ENCODE results near the gene IFNGR2. TPM values are rescaled to one million over a fixed set of nuclear protein-coding genes. Genes with fewer than 3 reads are reported as not detected.
"Not testable (repeated sequence)": the region's sequence is repeated elsewhere in the genome, so short reads cannot be mapped to it uniquely, and the experiment has no call there.

Gene IFNGR2
- total RNA-seq, 1 donor from 2014 or later, result 85.6 TPM

GRCh38 chr21:33433425-33434114 is 30.4 kb downstream of the IFNGR2 start:
- DNase-seq (ENCODE audit: extremely low read depth, low read depth, low spot score), result no peak

GRCh38 chr21:33434770-33435360 is 31.7 kb downstream of the IFNGR2 start:
- DNase-seq (ENCODE audit: extremely low read depth, low read depth, low spot score), result peak; percentile 42

- DNase-seq (ENCODE audit: extremely low read depth, low read depth, low spot score), result no peak
Measured at GRCh38 chr21:33437140-33437539, 33.9 kb downstream of the IFNGR2 start.

GRCh38 chr21:33441489-33442477 is 38.6 kb downstream of the IFNGR2 start:
- DNase-seq (ENCODE audit: extremely low read depth, low read depth, low spot score), result no peak

GRCh38 chr21:33443194-33443593 is 40.0 kb downstream of the IFNGR2 start:
- DNase-seq (ENCODE audit: extremely low read depth, low read depth, low spot score), result no peak

GRCh38 chr21:33444499-33444898 is 41.3 kb downstream of the IFNGR2 start:
- no peak for DNase-seq (ENCODE audit: extremely low read depth, low read depth, low spot score)

GRCh38 chr21:33446620-33447019 is 43.4 kb downstream of the IFNGR2 start:
- not testable (repeated sequence) for DNase-seq (ENCODE audit: extremely low read depth, low read depth, low spot score)

GRCh38 chr21:33449616-33450015 is 46.4 kb downstream of the IFNGR2 start:
- DNase-seq (ENCODE audit: extremely low read depth, low read depth, low spot score), result no peak

- no peak for DNase-seq (ENCODE audit: extremely low read depth, low read depth, low spot score)
Measured at GRCh38 chr21:33451634-33452071, 48.4 kb downstream of the IFNGR2 start.

GRCh38 chr21:33452362-33452761 is 49.1 kb downstream of the IFNGR2 start:
- DNase-seq (ENCODE audit: extremely low read depth, low read depth, low spot score), result no peak

GRCh38 chr21:33455686-33456446 is 52.7 kb downstream of the IFNGR2 start:
- no peak for DNase-seq (ENCODE audit: extremely low read depth, low read depth, low spot score)

- no peak for DNase-seq (ENCODE audit: extremely low read depth, low read depth, low spot score)
Measured at GRCh38 chr21:33458861-33459260, 55.6 kb downstream of the IFNGR2 start.

GRCh38 chr21:33461538-33462250 is 58.5 kb downstream of the IFNGR2 start:
- DNase-seq (ENCODE audit: extremely low read depth, low read depth, low spot score), result no peak

- not testable (repeated sequence) for DNase-seq (ENCODE audit: extremely low read depth, low read depth, low spot score)
Measured at GRCh38 chr21:33469183-33469582, 66.0 kb downstream of the IFNGR2 start.

- DNase-seq (ENCODE audit: extremely low read depth, low read depth, low spot score), result no peak
Measured at GRCh38 chr21:33470701-33471100, 67.5 kb downstream of the IFNGR2 start.

GRCh38 chr21:33473344-33473743 is 70.1 kb downstream of the IFNGR2 start:
- no peak for DNase-seq (ENCODE audit: extremely low read depth, low read depth, low spot score)

GRCh38 chr21:33477066-33477465 is 73.9 kb downstream of the IFNGR2 start:
- no peak for DNase-seq (ENCODE audit: extremely low read depth, low read depth, low spot score)

- no peak for DNase-seq (ENCODE audit: extremely low read depth, low read depth, low spot score)
Measured at GRCh38 chr21:33478182-33478581, 75.0 kb downstream of the IFNGR2 start.

GRCh38 chr21:33478935-33479678 is 75.9 kb downstream of the IFNGR2 start:
- DNase-seq (ENCODE audit: extremely low read depth, low read depth, low spot score), result no peak
